Measurements from ENCODE around the gene DNAJC30. TPM values are rescaled to one million over a fixed set of nuclear protein-coding genes. Genes with fewer than 3 reads are reported as not detected.
"Not testable (repeated sequence)": the region's sequence is repeated elsewhere in the genome, so short reads cannot be mapped to it uniquely, and the experiment has no call there.

DNAJC30 gene
- total RNA-seq, 2 experiments from 2014 or later = 9.3 to 11.0 TPM

DNA sequence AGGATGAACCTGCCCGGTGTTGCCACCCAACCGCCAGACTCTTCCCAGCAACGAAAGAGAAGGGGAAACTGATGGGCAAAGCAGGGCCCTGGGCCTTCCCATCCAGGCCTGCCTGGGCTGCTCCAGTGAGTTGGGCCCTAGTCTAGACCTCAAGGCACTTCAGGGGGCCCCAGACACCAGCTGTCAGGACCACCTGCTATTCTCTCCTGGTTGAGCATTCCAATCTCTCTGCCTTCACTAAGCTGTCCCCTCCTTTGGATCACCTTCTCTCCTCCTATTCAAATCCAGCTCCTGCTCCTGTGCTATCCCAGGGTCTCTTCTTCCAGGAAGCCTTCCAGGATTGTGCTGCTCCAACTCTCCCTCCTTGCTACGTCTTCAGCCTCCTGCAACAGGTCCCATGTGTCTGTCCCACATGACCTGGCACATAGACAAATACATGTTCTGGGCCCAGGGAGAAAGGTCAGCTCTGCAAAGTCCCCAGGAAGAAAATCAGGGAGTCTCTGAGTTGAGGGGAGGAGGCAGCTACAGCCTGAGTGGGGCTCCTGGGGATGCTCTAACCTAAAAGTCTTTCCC is 33.2 kb upstream of the DNAJC30 start:
- CTCF ChIA-PET = interaction anchor here (1.1 to 1.3 kb wide), 2 partner anchors 9 to 58 kb away, joined by 3 to 5 read pairs; no protein-coding TSS in a partner anchor
- POLR2A ChIA-PET = no interaction called here

DNA sequence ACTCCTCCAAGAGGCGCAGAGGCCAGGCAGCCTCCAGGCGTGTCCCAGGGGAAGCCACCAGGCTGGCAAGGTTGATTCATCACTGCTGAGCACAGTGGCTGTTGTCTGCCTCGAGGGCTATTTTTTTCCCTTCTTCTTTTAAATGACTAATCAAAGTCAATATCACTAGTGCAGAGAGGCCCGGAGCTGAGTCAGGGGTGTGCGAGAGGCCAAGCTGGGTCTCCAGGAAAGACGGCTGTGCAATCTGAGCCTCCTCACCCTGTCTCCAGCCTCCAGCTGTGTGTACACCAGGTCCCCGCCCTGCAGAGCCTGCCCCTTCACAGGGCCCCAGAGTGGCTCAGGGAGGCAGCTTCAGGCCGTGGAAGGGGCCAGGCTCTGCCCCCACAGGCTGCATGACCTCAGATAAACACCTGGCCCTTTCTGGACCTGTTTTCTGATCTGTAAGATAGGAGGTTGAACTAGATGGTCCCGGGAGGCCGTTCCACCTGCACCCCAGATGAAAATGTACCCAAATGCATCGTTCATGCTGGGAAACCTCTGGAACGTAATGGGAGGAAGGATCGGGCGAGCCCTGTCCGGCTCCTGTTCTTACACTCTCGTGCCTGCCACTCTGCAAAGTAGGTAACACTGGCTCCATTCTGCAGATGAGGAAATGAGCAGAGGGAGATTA is 32.5 kb upstream of the DNAJC30 start:
- CTCF ChIA-PET = interaction anchor here (1.0 to 1.1 kb wide), 2 partner anchors 10 to 58 kb away, joined by 3 read pairs; no protein-coding TSS in a partner anchor
- POLR2A ChIA-PET = no interaction called here

DNA sequence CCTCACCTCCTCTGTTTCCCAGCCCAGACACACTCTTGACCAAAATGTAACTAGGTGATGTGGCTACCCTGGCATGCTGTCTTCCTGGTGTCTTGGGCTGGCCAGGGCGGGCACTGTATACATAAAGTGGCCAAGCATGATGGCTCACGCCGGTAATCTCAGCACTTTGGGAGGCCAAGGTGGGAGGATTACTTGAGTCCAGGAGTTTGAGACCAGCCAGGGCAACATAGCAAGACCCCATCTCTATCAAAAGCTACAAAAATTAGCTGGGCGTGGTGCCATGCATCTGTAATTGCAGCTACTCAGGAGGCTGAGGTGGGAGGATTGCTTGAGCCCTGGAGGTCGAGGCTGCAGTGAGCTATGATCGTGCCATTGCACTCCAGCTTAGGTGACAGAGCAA is 30.1 kb upstream of the DNAJC30 start:
- CTCF ChIA-PET = interaction anchor here (0.9 to 2.8 kb wide), 3 partner anchors 12 to 106 kb away, joined by 4 to 8 read pairs (median 6); no protein-coding TSS in a partner anchor
- POLR2A ChIA-PET = not testable (repeated sequence)

DNA sequence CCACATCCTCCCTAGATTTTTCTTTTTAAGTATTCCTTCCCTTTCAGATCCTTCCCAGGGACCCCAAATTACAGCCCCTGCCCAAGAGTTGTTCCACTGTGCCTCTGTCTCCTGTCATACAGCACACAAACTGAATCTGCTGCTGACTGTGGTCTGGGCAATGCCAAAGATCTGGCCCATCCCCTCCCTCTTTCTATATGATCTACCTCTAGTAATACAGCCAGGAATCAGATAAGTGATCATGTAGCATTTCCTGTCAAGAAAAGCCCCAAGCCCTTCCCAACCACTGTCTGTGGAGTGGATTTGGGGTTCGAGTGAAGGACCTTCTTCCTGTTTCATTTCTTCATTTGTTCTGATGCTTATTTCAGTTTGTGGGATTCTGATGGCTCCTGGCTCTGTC is 29.5 kb upstream of the DNAJC30 start:
- POLR2A ChIA-PET = no interaction called here
- CTCF ChIA-PET = interaction anchor here (2.8 kb wide), 1 partner anchor 106 kb away, joined by 8 read pairs; no protein-coding TSS in a partner anchor

DNA sequence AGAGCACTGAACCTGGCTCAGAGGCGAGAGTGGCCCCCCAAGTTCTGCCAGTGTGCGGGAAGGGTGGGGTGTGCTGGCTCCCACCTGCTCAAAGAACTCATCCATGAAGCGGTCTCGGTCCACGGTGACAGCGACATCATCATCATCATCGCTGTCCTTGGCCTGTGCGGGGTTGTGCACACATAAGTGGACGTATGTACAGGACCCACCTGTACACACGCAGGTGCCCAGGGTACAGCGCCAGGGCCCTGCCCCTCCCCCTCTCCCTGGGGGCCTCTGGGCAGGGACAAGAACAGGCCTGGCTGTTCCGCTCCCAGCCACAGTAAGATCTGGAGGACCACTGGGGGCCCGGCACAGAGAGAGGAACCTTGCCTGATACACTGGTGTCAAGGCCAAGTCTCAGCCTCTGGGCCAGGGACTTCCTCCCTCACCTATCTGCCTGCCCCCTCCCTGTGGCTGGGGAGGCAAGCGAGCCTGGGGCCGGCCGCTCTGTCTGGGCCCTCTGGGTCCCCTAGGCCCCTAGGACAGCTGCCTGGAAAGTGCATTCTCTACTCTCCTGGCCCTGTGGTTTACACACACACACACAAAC is 25.8 kb upstream of the DNAJC30 start:
- CTCF ChIA-PET = interaction anchor here (1.8 kb wide), 1 partner anchor 8 kb away, joined by 6 read pairs; no protein-coding TSS in a partner anchor
- POLR2A ChIA-PET = no interaction called here

DNA sequence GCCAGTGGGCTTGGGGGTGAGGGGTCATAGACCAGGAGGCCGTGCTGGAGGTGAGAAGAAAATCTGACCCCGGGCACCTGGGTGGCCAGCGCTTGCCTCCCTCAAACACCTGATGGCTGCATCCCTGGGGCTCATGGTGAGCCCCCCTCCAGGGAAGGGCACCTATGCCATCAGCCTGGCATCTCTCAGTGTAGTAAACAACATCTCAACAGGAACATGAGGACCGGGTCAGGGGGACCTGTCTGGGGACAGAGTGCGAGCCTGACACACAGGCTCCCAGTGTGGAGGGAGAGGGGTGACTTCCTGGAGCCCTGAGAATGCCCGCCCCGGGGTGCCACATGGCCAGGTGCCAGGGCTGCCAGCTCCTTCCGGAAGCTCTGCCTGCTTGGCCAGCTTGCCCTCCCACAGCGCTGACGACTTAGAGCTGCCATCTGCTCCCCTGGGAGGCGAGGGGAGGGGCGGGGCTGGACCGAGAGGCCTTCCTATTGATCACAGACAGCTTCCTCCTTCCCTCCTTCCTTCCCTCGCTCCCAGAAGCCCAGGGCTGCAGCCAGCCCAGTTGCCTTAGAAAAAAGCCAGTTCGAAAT is 23.9 kb upstream of the DNAJC30 start:
- CTCF ChIA-PET = no interaction called here
- POLR2A ChIA-PET = interaction anchor here (1.1 kb wide), 1 partner anchor 11 kb away, joined by 3 read pairs; no protein-coding TSS in a partner anchor

DNA sequence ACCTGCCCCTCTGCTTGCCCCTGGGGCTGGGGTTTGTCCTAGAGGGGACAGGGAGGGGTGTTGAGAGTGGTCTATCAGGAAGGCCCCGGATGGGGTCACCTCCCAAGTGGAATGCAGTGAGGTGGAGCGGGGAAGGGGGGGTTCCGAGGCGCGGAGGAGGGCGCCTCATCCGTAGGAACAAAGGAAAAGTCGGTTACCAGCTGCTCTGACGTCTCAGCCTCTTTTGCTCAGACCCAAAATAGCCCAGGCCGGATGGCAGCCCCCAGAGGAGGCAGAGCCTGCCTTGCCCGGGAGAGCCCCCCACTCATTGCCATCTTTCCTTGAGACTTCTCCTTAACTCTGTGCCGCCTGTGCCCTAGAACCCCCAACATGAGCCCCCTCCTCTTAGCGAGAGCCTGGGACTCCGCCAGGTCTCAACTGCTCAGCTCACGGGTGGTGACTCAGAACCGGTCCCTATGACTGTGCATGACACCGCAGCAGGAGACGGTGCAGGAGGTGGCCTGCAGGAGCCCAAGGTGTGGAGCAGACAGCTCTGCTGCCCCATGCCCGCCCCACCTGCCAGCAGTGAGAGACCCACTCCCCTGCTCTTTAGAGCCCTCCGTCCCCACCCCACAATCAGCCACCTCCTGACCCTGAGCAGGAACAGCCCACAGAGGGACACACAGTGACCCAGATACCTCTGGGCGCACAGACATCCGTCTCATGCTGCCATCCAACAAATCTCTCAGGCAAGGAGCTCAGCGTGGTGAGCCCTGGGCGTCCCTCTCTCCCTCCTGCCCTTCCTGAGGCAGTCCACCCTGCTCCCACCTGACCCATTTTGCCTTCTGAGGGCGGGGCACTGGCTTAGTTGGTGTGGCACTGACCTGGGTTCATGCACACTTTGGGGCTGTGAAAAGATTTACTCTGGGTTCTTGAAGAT is 23.1 kb upstream of the DNAJC30 start:
- ChIA-PET CTCF (interaction anchor here (1.1 kb wide), 1 partner anchor 19 kb away, joined by 4 read pairs; no protein-coding TSS in a partner anchor), POLR2A (interaction anchor here (1.1 kb wide), 1 partner anchor 12 kb away, joined by 3 read pairs; no protein-coding TSS in a partner anchor)

DNA sequence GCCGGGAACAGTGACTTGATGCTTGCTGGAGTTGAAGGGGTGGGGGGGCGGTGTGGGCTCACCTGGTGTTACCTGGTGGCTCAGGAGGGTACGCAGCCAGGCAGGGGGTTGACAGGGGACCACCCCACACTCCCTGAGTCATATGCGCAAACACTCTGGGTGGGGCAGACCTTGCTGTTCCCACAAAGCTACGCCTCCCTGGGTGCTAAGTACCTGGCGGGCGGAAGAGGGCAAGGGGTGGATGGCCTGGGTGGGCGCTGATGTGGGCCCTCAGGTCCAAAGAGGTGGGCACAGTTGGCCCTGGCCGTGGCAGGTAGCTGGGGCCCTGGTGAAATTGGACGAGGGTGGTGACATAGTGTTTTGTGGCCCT is 22.3 kb upstream of the DNAJC30 start:
- ChIA-PET POLR2A (no interaction called here), CTCF (interaction anchor here (0.5 to 1.1 kb wide), 2 partner anchors 20 to 24 kb away, joined by 3 to 4 read pairs; no protein-coding TSS in a partner anchor)

DNA sequence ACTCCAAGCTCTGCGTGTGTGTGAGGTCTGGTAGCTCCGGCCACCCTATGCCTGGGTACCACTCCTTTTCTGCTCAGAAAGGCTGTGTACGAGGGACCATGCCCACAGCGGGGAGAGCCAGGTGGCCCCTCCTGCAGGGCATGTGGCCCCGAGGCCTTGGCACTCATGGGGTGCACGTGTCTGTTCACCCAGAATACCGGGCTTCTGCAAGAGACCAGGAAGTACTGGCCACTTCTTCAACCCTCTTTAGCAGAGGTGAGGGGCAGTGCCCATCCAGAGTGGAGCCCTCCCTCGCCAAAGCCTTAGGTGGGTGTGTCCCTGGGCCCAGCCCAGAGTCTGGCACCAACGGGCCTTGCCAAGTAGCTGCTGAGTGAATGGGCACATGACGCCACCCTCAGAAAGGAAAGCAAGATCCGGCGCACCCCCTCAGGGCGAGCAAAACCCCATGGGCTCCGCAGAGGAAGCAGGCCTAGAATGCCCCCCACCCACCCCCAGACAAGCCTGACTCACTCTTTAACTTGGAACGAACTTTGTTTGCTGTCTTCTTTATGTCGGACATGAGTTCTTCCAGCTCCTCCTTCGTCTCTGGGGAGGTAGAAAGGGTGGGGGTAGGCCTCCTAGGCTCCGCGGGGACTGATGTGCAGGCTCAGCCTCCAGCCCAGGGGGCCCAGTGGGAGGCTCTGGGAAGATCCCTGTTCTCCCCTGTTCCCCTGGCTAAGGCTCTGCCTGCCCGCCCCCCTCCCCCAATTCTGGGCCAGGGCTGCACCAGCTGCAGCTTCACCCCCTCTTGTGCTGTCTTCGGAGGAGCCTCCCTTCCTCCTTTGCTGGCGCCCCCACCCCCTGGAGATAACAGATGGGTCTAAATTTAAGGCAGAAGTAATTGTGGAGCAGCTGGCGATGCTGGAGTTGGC is 21.6 kb upstream of the DNAJC30 start:
- POLR2A ChIA-PET = no interaction called here
- CTCF ChIA-PET = interaction anchor here (0.5 to 1.4 kb wide), 3 partner anchors 21 to 98 kb away, joined by 3 to 5 read pairs (median 4); no protein-coding TSS in a partner anchor

DNA sequence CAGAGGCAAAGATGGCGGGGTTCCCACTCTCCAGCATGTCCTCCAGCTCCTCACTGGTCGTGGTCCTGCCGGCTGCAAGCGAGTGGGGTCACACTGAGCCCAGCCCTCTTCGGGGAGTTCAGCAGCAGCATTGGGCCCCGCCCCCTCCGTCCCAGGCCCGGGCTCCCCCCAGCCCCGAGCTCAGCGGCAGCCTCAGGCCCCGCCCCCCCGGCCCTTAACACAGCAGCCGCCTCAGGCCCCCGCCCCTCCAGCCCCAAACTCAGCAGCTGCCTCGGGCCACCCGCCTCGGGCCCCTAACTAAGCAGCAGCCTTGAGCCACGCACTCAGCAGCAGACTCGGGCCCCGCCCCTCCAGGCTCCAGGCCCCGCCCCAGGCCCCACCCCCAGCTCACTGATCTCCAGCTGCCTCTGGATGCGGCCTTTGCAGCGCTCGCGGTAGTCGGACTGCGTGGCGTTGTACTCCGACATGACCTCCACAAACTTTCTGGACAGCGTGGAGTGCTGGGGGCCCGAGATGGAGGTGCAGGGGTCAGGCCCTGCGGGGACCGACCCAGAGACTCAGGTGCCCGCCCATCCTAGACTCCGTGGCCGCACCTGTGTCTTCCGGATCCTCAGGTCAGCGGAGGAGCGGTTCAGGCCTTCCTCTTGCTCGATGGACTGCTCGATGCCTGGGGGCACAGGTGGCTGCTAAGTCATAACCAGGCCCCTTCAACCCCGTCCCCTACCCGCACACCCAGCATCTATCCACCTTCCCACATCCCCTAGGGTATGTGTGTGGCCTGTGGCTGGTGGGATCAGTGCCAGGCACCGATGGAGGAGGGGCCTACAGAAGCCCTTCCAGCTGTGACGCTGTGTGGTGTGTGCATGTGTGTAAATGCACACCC is 20.7 kb upstream of the DNAJC30 start:
- ChIA-PET CTCF (interaction anchor here (1.4 kb wide), 1 partner anchor 97 kb away, joined by 5 read pairs; no protein-coding TSS in a partner anchor), POLR2A (no interaction called here)

DNA sequence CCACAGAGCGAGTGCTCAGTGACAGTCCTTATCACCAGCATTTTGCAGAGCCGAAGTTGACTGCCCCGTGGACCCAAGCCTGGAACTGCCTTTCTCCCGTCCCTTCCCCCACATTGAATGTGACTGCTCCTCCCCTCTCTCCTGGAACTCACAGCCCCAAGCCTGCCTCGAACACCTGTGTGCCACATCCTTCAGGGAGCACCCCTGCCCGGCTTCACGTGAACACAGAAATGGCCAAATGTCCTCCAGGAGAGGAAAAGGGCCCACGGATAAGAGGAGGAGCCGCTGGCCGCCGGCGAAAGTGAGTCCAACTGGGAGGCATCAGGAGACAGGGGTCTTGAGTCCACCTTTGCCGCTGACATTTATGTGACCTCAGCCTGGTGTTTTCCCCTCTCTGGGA is 20.0 kb upstream of the DNAJC30 start:
- CTCF ChIA-PET = no interaction called here
- POLR2A ChIA-PET = no interaction called here

DNA sequence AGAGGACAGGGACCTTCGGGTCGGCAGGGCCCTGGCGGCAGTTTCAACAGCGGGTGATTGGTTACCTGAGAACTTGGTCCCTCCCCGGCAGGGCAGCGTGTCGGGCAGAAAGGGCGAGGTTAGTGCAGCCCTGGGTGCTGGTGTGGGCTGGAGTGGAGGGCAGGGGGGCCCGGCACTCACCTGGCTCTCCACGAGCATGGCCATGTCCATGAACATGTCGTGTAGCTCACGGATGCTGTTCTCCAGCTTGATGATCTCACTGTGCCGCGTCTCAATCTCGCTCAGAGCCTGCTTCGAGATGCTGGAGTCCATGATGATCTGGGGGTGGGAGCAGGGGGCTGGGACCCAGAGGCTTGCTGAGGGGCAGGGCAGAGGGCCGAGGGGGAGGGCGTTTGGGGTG is 19.4 kb upstream of the DNAJC30 start:
- ChIA-PET POLR2A (no interaction called here), CTCF (no interaction called here)

DNA sequence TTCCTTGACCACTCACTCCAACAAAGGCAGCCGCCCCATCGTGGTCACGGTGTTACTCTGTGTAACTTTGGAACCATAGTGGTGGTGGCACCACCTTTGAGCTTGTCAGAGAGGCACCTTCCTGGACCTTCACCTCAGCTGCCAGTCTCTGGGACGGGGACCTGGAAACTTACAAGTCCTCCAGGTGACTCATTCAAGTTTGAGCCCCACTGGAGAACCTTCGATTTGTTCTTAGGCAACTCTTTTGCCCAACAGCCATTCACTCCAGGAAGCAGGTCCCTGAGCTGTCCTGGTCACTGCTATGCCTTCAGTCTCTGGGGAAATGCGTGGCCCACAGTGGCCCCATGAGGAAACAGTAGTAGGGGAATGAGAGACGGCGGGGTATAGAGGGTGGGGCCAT is 19.0 kb upstream of the DNAJC30 start:
- ChIA-PET CTCF (no interaction called here), POLR2A (no interaction called here)

DNA sequence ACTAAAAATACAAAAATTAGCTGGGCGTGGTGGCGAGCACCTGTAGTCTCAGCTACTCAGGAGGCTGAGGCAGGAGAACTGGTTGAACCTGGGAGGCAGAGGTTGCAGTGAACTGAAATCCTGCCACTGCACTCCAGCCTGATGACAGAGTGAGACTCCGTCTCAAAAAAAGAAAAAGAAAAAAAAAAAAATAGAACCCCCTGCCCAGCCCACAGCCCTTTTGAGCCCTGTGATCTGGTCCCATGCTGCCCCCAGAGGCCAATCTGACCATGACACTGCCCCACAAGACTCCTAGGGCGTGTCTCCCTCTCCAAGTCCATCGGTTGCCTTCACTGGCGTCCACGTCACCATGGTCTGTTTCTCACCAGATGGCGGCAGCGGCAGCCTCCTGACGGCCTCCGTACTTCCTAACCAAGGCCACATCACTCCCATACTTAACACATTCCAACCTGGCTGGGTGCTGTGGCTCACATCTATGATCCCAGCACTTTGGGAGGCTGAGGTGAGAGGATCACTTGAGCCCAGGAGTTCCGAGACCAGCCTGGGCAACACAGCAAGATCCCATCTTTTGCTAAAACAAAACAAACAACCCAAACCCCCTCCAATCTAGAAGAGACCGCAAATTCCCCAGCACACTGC is 18.2 kb upstream of the DNAJC30 start:
- CTCF ChIA-PET = interaction anchor here (0.6 to 1.5 kb wide), 6 partner anchors 8 to 138 kb away, joined by 3 to 7 read pairs (median 4); no protein-coding TSS in a partner anchor
- POLR2A ChIA-PET = no interaction called here

DNA sequence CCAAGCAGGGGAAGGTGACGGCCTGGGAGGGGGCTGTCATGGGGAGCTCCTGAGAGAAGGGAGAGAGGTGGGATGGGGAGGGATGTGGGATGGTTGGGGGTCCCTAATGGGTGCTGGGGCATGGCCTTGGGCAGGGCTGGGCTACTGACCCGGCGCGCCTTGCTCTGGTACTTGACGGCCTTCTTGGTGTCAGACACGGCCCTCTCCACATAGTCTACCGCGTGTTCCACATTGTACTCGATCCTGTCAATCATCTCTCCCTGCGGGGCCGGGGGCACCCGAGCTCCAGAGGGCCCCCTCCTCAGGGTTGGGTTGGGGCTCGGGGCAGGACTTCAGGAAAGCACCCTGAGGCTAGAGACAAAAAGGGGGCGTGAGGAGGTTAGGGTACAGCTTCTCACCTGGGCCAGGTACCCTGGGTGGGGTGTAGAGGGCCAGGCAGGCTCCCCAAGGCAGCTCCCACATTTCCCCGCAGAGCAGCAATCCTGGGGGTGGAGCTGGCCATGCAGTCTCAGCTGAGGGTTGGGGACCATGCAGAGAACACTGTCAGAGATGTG is 17.4 kb upstream of the DNAJC30 start:
- ChIA-PET POLR2A (no interaction called here), CTCF (interaction anchor here (0.6 to 1.5 kb wide), 7 partner anchors 9 to 138 kb away, joined by 3 to 7 read pairs (median 5); no protein-coding TSS in a partner anchor)

DNA sequence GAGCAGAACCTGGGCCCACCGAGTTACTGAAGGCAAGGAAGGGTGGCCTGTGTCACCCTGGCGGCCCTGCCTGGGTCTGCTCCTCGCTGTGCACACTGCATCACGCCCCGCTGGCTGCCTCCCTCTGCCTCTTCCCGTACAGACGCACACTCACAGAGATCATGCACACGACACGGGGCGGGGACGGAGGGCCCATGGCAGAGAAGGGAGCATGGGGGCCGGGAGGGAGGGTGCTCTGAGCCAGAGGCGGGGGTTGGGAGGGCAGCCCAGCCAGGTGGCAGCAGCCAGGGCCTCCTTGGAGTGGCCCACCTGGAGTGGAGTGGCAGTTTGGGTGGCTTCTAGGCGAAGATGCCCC is 16.8 kb upstream of the DNAJC30 start:
- POLR2A ChIA-PET = no interaction called here
- CTCF ChIA-PET = interaction anchor here (1.5 kb wide), 1 partner anchor 10 kb away, joined by 6 read pairs; no protein-coding TSS in a partner anchor
